H1 (cell line): ENCODE measurements around the gene PROX2. TPM values are rescaled to one million over a fixed set of nuclear protein-coding genes. Genes with fewer than 3 reads are reported as not detected.

Source experiments
- CTCF ChIA-PET: fragments of 300-600 bp; sonication (Branson Sonifier 250); formaldehyde crosslinking; loops from one replicate; lab custom pipeline; 2021; ENCODE audit not compliant: partially characterized antibody; lab: Charles Lee
- POLR2A ChIA-PET: fragments of 300-600 bp; sonication (Branson Sonifier 250); formaldehyde crosslinking; loops from one replicate; lab custom pipeline; 2021; ENCODE audit warnings: inconsistent platforms; ENCODE audit not compliant: partially characterized antibody; lab: Charles Lee
- DNase-seq, 2 experiments: peaks; one replicate each; pipeline versions ENCODE4 v3.0.0 to v3.0.0-alpha.2; 2010 to 2022; ENCODE audit warnings: low spot score in 2 of 2, low read depth in 1 of 2, mixed read lengths in 1 of 2
- FAIRE-seq: peaks from 2 replicates; lab custom pipeline; 2011; peaks lifted over from hg19 to GRCh38; lab: Jason Lieb, UNC
- H2AFZ ChIP-seq: 2 replicates; pipeline ENCODE4 v1.8.1; 2012; ENCODE audit warnings: low read length, inconsistent platforms
- H2AK5ac ChIP-seq: 2 replicates; pipeline ENCODE4 v1.6.1; 2013; ENCODE audit warnings: low read depth, low read length
- H2BK120ac ChIP-seq: replicated peaks from 2 replicates; pipeline ENCODE3; 2013; ENCODE audit warnings: low read depth, low read length, inconsistent platforms
- H2BK12ac ChIP-seq: 2 replicates; pipeline ENCODE4 v1.6.1; 2013; ENCODE audit warnings: low read depth, low read length
- H2BK15ac ChIP-seq: 2 replicates; pipeline ENCODE4 v1.6.1; 2013; ENCODE audit warnings: low read length
- H2BK20ac ChIP-seq: 2 replicates; pipeline ENCODE4 v1.6.1; 2013; ENCODE audit warnings: low read length
- H2BK5ac ChIP-seq: 2 replicates; pipeline ENCODE4 v1.6.1; 2013; ENCODE audit warnings: low read depth, low read length
- H3K14ac ChIP-seq: 2 replicates; pipeline ENCODE4 v1.6.1; 2013; ENCODE audit warnings: inconsistent platforms; ENCODE audit not compliant: insufficient read length
- H3K18ac ChIP-seq: 2 replicates; pipeline ENCODE4 v1.6.1; 2013; ENCODE audit warnings: low read length; ENCODE audit errors: extremely low read depth
- H3K23ac ChIP-seq: 2 replicates; pipeline ENCODE4 v1.6.1; 2013; ENCODE audit warnings: inconsistent platforms; ENCODE audit not compliant: insufficient read length
- H3K23me2 ChIP-seq: 2 replicates; pipeline ENCODE4 v1.6.1; 2013; ENCODE audit warnings: low read depth, low read length
- H3K27ac ChIP-seq: 2 replicates; pipeline ENCODE4 v1.6.1; 2011; ENCODE audit warnings: low read depth, low read length, inconsistent platforms
- H3K27me3 ChIP-seq, 4 experiments: replicated peaks in 1 of 4; 1 replicate in 1 of 4; 2 replicates in 3 of 4; pipeline versions ENCODE4 v1.6.1 to v1.8.1; 2011 to 2013; ENCODE audit warnings: low read length in 3 of 4, mild to moderate bottlenecking in 3 of 4, inconsistent platforms in 2 of 4, mixed read lengths in 2 of 4, moderate library complexity in 1 of 4; ENCODE audit not compliant: control insufficient read depth in 3 of 4, insufficient read depth in 3 of 4; ENCODE audit errors: extremely low read depth in 1 of 4
- H3K36me3 ChIP-seq, 4 experiments: 2 replicates each; pipeline versions ENCODE4 v1.6.1 to v1.8.1; 2011 to 2013; ENCODE audit warnings: mild to moderate bottlenecking in 4 of 4, low read length in 3 of 4, moderate library complexity in 2 of 4, control low read depth in 1 of 4, inconsistent platforms in 1 of 4; ENCODE audit not compliant: insufficient read depth in 4 of 4, control insufficient read depth in 2 of 4
- H3K4ac ChIP-seq: replicated peaks from 2 replicates; pipeline ENCODE3; 2013; ENCODE audit warnings: low read length, low read depth, mixed read lengths, inconsistent platforms; ENCODE audit not compliant: insufficient read length
- H3K4me1 ChIP-seq, 4 experiments: replicated peaks in 1 of 4; 1 replicate in 1 of 4; 2 replicates in 3 of 4; pipeline versions ENCODE4 v1.6.1 to v1.8.1; 2011 to 2013; ENCODE audit warnings: low read length in 3 of 4, inconsistent platforms in 2 of 4, mixed read lengths in 1 of 4; ENCODE audit not compliant: insufficient read depth in 4 of 4, control insufficient read depth in 3 of 4
- H3K4me2 ChIP-seq, 2 experiments: 2 replicates each; pipeline versions ENCODE4 v1.6.1 to v1.8.1; 2011 to 2013; ENCODE audit warnings: low read depth in 2 of 2, low read length in 2 of 2, control low read depth in 1 of 2, inconsistent platforms in 1 of 2, mild to moderate bottlenecking in 1 of 2; ENCODE audit not compliant: insufficient read depth in 1 of 2
- H3K4me3 ChIP-seq, 4 experiments: fragments of 200-600, 300-600 bp in 1 of 4; sonication (generic), shearing (Covaris generic), sonication (Bioruptor Twin) in 1 of 4; 2 replicates each; pipeline versions ENCODE4 v1.5.1 to v1.8.1; 2011 to 2016; ENCODE audit warnings: low read length in 4 of 4, low read depth in 3 of 4, control low read depth in 2 of 4, inconsistent platforms in 2 of 4, mild to moderate bottlenecking in 2 of 4, mixed read lengths in 1 of 4, moderate library complexity in 1 of 4; ENCODE audit not compliant: insufficient read depth in 2 of 4; ENCODE audit errors: extremely low read depth in 1 of 4
- H3K56ac ChIP-seq: replicated peaks from 2 replicates; pipeline ENCODE3; 2013; ENCODE audit warnings: low read depth, mild to moderate bottlenecking, mixed read lengths, low read length, inconsistent platforms; ENCODE audit not compliant: insufficient read length
- H3K79me1 ChIP-seq: 2 replicates; pipeline ENCODE4 v1.6.1; 2013; ENCODE audit warnings: low read depth, low read length, control low read depth
- H3K79me2 ChIP-seq, 2 experiments: 2 replicates each; pipeline versions ENCODE4 v1.6.1 to v1.8.1; 2012 to 2013; ENCODE audit warnings: low read length in 2 of 2, mild to moderate bottlenecking in 2 of 2, inconsistent platforms in 1 of 2; ENCODE audit not compliant: insufficient read depth in 2 of 2, control insufficient read depth in 1 of 2
- H3K9ac ChIP-seq, 4 experiments: replicated peaks in 1 of 4; 1 replicate in 1 of 4; 2 replicates in 3 of 4; pipeline versions ENCODE4 v1.6.1 to v1.8.1; 2011 to 2013; ENCODE audit warnings: low read depth in 3 of 4, low read length in 3 of 4, control low read depth in 2 of 4, mild to moderate bottlenecking in 2 of 4, moderate library complexity in 2 of 4, inconsistent platforms in 1 of 4; ENCODE audit errors: extremely low read depth in 1 of 4
- H3K9me3 ChIP-seq, 2 experiments: 2 replicates each; pipeline versions ENCODE4 v1.6.1 to v1.8.1; 2012 to 2013; ENCODE audit warnings: mild to moderate bottlenecking in 2 of 2, moderate library complexity in 2 of 2, control low read depth in 1 of 2, inconsistent platforms in 1 of 2, low read depth in 1 of 2, low read length in 1 of 2, mixed read lengths in 1 of 2; ENCODE audit not compliant: insufficient read depth in 2 of 2
- H4K20me1 ChIP-seq, 2 experiments: replicated peaks in 1 of 2; 2 replicates each; pipeline versions ENCODE3 to v1.8.1; 2011 to 2013; ENCODE audit warnings: inconsistent platforms in 2 of 2, low read length in 2 of 2, mild to moderate bottlenecking in 1 of 2; ENCODE audit not compliant: insufficient read depth in 2 of 2, control insufficient read depth in 1 of 2
- H4K5ac ChIP-seq: 2 replicates; pipeline ENCODE4 v1.6.1; 2013; ENCODE audit warnings: low read length, low read depth, mixed read lengths, inconsistent platforms; ENCODE audit not compliant: insufficient read length
- H4K8ac ChIP-seq: 2 replicates; pipeline ENCODE4 v1.8.0; 2013; ENCODE audit warnings: mild to moderate bottlenecking, moderate library complexity, low read length, inconsistent platforms; ENCODE audit not compliant: insufficient read depth; ENCODE audit errors: extremely low read depth
- H4K91ac ChIP-seq: replicated peaks from 2 replicates; pipeline ENCODE3; 2013; ENCODE audit warnings: low read length, mixed read lengths, inconsistent platforms; ENCODE audit not compliant: insufficient read length
- RXRA ChIP-seq: IDR thresholded peaks from 2 replicates; pipeline ENCODE4 v1.6.1; 2011; ENCODE audit warnings: low read depth, mild to moderate bottlenecking, low read length, moderate library complexity; ENCODE audit not compliant: insufficient read depth
- WGBS, 2 experiments: shearing (Covaris generic) in 1 of 2; methylation state at CpG; one replicate each; pipeline versions ENCODE4 v1.1.6 to v1.1.7; 2013 to 2015; ENCODE audit warnings: low lambda C conversion rate in 2 of 2, mixed read lengths in 2 of 2, inconsistent platforms in 1 of 2, low coverage in 1 of 2, missing lambda C conversion rate in 1 of 2; ENCODE audit not compliant: insufficient replicate concordance in 2 of 2, insufficient coverage in 1 of 2, insufficient read length in 1 of 2; ENCODE audit errors: extremely low coverage in 1 of 2, missing lambda C conversion rate in 1 of 2; 5-methylcytosine and 5-hydroxymethylcytosine counted together
- polyA plus RNA-seq, 7 experiments: library from polyadenylated mRNA; depleted of rRNA in 3 of 7; stranded (reverse) in 5 of 7; unstranded in 2 of 7; fragments of >200 nt in 5 of 7; fragments of 200-250 nt in 2 of 7; gene quantifications; 1 replicate in 5 of 7; 2 replicates in 1 of 7; 4 replicates in 1 of 7; pipeline versions ENCODE4 v1.2.1 to v1.2.3, GENCODE V29; 2011 to 2013; ENCODE audit warnings: missing spikeins in 2 of 7, mixed read lengths in 2 of 7
- total RNA-seq: library from RNA; stranded (reverse); fragmentation: NEBNext Ultra II Directional; extraction: Animal tissue kit (Norgen Biotek cat#: 25700); gene quantifications from 2 replicates; pipeline ENCODE4 v1.2.1, GENCODE V29; 2021

PROX2 gene
- total and polyA plus RNA-seq, 2 of the 8 experiments (the other 6 are each of a cell fraction or from before 2014, with no cell fraction given): 0.03 TPM; not detected in 1

DNA sequence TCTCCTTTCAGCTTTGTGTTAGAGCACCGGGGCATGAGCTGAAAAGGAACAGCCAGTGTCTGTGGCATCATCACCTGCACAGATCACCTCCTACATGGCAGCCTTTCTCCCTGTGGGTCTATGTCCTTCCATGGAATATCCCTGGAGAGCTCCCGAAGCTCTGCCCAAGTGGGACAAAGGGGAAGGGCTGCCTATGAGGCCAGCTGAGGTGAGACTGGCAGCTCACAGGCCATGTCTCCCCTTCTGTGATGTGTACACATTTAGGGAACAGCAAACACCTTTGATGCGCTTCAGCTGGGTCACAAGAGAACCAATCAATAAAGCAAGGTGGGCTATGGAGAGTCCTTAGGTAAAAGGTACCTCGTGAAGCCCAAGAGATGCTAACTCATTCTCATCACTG lies 4.1 kb downstream of the PROX2 start:
- DNase-seq: no peak
- no peak overlapping the region for H4K91ac ChIP-seq
- no peaks in the 10 kb centered on the region for H3K79me2 ChIP-seq
- no peak overlapping the region for H3K4me2 ChIP-seq
- H2BK5ac ChIP-seq: no peak overlapping the region
- no peak overlapping the region for H2AK5ac ChIP-seq
- no peak overlapping the region for H3K27ac ChIP-seq
- H2AFZ ChIP-seq: no peak overlapping the region
- H3K18ac ChIP-seq: no peak overlapping the region
- H3K4me1 ChIP-seq: peaks cover 0 to 5% (median 3%) of the 10 kb centered on the region in 4 experiments; a peak in 3 of 7 replicates
- H2BK15ac ChIP-seq: no peak overlapping the region
- ChIA-PET CTCF (interaction anchor here (0.8 to 17.5 kb wide), 8 partner anchors 9 to 263 kb away, joined by 3 to 364 read pairs (median 6); no protein-coding TSS in a partner anchor), POLR2A (interaction anchor here (1.2 to 1.7 kb wide), 3 partner anchors 9 to 11 kb away, joined by 3 to 9 read pairs (median 3); no protein-coding TSS in a partner anchor)
- H2BK120ac ChIP-seq: no peak overlapping the region
- no peak overlapping the region for H3K23ac ChIP-seq
- no peak overlapping the region for H2BK12ac ChIP-seq
- no peak overlapping the region for H4K8ac ChIP-seq
- no peaks in the 10 kb centered on the region for H3K79me1 ChIP-seq
- H3K4me3 ChIP-seq: no peak overlapping the region
- FAIRE-seq: no peak
- no peak overlapping the region for H3K14ac ChIP-seq
- H3K9me3 ChIP-seq: no peaks in the 10 kb centered on the region
- no peak overlapping the region for H3K4ac ChIP-seq
- no peaks in the 10 kb centered on the region for H4K20me1 ChIP-seq
- H3K27me3 ChIP-seq: no peaks in the 10 kb centered on the region
- H4K5ac ChIP-seq: no peak overlapping the region
- no peak overlapping the region for H3K9ac ChIP-seq
- no peak overlapping the region for H2BK20ac ChIP-seq
- H3K56ac ChIP-seq: no peak overlapping the region
- no peaks in the 10 kb centered on the region for H3K23me2 ChIP-seq
- H3K36me3 ChIP-seq: no peaks in the 10 kb centered on the region
- WGBS, 2 experiments: 91% methylated on average over 4 of the region's 4 CpGs; no CpG with 5 or more reads in 1 of the 2 experiments
- TF ChIP-seq RXRA: no peak
